Colonic mucosa (tissue), 4 donors: ENCODE measurements around the gene ASCC1. TPM values are rescaled to one million over a fixed set of nuclear protein-coding genes. Genes with fewer than 3 reads are reported as not detected.

Experiments used
- DNase-seq: peaks from one replicate; pipeline ENCODE4 v3.0.0-alpha.2; 2020
- H3K27ac ChIP-seq: fragments of 200-600 bp; one replicate; pipeline ENCODE4 v1.8.0; 2021
- H3K27me3 ChIP-seq: fragments of 200-600 bp; one replicate; pipeline ENCODE4 v1.8.0; 2021
- H3K36me3 ChIP-seq: fragments of 200-600 bp; one replicate; pipeline ENCODE4 v1.8.0; 2021
- H3K4me1 ChIP-seq: fragments of 200-600 bp; one replicate; pipeline ENCODE4 v1.8.0; 2021; ENCODE audit warnings: mild to moderate bottlenecking
- H3K4me3 ChIP-seq: fragments of 200-600 bp; one replicate; pipeline ENCODE4 v1.8.0; 2021
- H3K9ac ChIP-seq, 2 donors: one replicate each; pipeline ENCODE4 v1.7.0; 2013; ENCODE audit warnings: control low read depth in 2 of 2, low read depth in 2 of 2, low read length in 2 of 2
- H3K9me3 ChIP-seq: fragments of 200-600 bp; one replicate; pipeline ENCODE4 v1.8.0; 2021
- intact Hi-C: fragments of 100-400 bp; cut with DNase I; formaldehyde crosslinking; loops from one replicate; pipeline ENCODE4 v1.14.1; 2022
- total RNA-seq, 2 donors: library from RNA; stranded (reverse); fragmentation: NEBNext Ultra II Directional in 1 of 2; extraction: Animal tissue kit (Norgen Biotek cat#: 25700) in 1 of 2; gene quantifications; one replicate each; pipeline ENCODE4 v1.2.1, GENCODE V29; 2021
- TF ChIP-seq, protein P1 (sequence below): fragments of 200-600 bp; IDR thresholded peaks from one replicate; pipeline ENCODE4 v1.8.0; 2022; ENCODE audit warnings: antibody characterized with exemption, mild to moderate bottlenecking
- donor health status: healthy.
- donor health status: DM: no; HTN: no; CAD: no.
- donor health status: DM: no; HTN: no; CAD: no.

The ASCC1 gene
- total RNA-seq, 2 donors from 2014 or later = 16.2 to 19.2 TPM

DNA sequence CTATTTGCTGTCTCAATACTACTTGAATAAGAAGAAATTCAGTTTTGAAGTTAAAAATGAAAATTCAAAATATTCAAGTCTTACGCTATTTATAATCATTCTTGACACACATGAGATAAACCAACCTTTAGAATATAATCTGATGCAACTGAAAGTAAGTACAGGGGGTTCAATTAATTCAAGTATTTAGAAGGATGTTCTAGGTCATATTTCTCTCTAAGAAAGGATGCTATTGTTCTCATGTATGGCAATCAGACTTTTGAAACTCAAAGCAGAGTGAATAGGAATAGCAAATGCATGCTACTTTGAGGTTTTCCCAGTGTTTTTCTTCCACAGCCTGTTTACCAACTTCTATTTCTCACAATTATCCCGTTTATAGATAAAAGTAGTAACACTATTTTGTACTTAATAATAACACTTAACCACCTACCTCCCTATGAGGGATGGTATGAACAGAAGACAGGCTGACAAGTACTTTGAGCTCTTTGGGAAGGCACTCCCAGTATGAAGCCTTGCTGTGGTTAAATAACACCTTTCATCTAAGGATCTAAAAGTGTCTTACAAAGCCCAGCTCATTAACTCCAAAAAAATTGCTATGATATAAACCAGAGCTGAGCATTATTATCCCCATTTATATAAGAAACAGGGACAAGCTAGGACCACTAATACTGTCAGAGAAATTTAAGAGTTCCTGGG, 109.8 kb downstream of the ASCC1 start:
- Histone ChIP-seq H3K27me3 (no peaks in the 10 kb centered on the region), H3K9me3 (no peaks in the 10 kb centered on the region), H3K4me1 (no peaks in the 10 kb centered on the region), H3K9ac (no peak overlapping the region), H3K36me3 (no peaks in the 10 kb centered on the region), H3K27ac (no peak overlapping the region), H3K4me3 (no peak overlapping the region)
- TF ChIP-seq, protein P1, sequence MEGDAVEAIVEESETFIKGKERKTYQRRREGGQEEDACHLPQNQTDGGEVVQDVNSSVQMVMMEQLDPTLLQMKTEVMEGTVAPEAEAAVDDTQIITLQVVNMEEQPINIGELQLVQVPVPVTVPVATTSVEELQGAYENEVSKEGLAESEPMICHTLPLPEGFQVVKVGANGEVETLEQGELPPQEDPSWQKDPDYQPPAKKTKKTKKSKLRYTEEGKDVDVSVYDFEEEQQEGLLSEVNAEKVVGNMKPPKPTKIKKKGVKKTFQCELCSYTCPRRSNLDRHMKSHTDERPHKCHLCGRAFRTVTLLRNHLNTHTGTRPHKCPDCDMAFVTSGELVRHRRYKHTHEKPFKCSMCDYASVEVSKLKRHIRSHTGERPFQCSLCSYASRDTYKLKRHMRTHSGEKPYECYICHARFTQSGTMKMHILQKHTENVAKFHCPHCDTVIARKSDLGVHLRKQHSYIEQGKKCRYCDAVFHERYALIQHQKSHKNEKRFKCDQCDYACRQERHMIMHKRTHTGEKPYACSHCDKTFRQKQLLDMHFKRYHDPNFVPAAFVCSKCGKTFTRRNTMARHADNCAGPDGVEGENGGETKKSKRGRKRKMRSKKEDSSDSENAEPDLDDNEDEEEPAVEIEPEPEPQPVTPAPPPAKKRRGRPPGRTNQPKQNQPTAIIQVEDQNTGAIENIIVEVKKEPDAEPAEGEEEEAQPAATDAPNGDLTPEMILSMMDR = no peak
- no peak for DNase-seq
- intact Hi-C loops = no loop called here

DNA sequence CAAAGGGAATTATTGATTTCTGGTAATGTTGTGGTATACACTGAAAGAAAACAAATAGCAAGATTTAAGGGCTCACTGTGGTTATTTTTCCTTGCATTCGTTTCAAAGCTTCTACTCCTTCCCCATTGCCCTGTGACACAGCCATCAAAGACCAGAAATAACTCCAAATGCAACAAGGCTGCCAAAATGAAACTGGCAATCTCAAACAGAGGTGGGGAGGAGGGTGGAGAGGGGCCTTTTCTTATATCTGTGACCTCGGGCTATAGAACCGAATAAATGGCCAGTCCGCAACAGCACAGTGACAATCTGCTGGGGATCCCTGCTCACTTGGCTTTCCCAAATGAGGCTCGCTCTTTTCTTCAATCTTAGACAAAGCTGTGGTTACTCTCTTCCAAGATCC, 110.4 kb downstream of the ASCC1 start:
- H3K36me3 ChIP-seq = no peaks in the 10 kb centered on the region
- no peaks in the 10 kb centered on the region for H3K9me3 ChIP-seq
- TF ChIP-seq, protein P1 = no peak
- no peaks in the 10 kb centered on the region for H3K27me3 ChIP-seq
- H3K9ac ChIP-seq = no peak overlapping the region
- H3K4me3 ChIP-seq = no peak overlapping the region
- no peaks in the 10 kb centered on the region for H3K4me1 ChIP-seq
- no peak for DNase-seq
- no peak overlapping the region for H3K27ac ChIP-seq
- intact Hi-C loops = no loop called here

DNA sequence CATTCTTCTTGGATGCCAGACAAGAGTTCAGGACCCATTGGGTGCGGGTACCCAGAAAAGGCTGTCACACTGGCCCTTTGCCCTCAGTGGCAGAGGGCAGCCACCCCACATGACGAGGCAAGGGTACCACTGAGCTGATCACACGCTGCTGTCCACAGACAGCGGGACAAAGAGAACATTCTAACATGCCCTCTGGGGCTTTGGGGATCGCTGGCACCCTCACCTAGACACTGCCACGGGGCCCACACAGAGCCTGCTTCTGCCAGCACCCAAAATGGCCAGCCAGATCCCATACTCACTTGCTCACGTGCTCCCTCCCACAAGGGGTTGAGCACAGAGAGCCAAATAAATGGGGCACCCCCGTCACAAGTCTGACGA, 111.0 kb downstream of the ASCC1 start:
- Histone ChIP-seq H3K4me1 (no peaks in the 10 kb centered on the region), H3K27ac (no peak overlapping the region), H3K4me3 (no peak overlapping the region), H3K27me3 (no peaks in the 10 kb centered on the region), H3K9ac (no peak overlapping the region), H3K36me3 (no peaks in the 10 kb centered on the region), H3K9me3 (no peaks in the 10 kb centered on the region)
- intact Hi-C loops = no loop called here
- TF ChIP-seq, protein P1 = no peak
- DNase-seq = no peak

DNA sequence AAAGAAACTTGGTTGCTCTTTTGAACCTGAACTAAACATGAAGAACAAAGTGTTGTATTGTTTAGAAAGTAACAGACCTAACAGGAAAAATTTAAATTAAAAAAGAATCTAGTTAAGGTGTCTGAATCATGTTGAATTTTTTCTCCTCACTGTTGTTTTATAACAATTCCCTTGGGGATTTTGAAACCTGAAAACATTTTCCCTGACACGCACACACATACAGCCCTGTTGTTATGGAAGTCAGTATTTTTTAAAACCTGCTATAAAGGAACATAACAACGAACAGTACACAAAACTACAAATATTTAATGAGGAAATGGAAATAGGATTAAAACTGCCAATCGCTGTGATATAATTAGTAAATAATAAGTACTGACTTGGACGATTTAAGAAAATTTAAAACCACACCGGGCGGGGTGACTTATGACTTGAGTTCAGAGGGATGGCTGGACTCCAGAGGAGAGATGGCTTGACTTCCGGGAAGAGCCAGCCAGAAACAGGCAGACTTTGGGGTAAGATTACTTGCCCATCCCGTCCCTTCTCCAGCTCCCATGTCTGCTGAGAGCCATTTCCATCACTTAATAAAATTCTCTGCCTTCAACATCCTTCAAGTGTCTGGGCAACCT, 111.5 kb downstream of the ASCC1 start:
- H3K27ac ChIP-seq = no peak overlapping the region
- no peaks in the 10 kb centered on the region for H3K27me3 ChIP-seq
- no peak overlapping the region for H3K9ac ChIP-seq
- no peaks in the 10 kb centered on the region for H3K9me3 ChIP-seq
- intact Hi-C loops = no loop called here
- TF ChIP-seq, protein P1 = no peak
- no peaks in the 10 kb centered on the region for H3K36me3 ChIP-seq
- H3K4me3 ChIP-seq = no peak overlapping the region
- DNase-seq = no peak
- H3K4me1 ChIP-seq = peaks cover under 1% of the 10 kb centered on the region

DNA sequence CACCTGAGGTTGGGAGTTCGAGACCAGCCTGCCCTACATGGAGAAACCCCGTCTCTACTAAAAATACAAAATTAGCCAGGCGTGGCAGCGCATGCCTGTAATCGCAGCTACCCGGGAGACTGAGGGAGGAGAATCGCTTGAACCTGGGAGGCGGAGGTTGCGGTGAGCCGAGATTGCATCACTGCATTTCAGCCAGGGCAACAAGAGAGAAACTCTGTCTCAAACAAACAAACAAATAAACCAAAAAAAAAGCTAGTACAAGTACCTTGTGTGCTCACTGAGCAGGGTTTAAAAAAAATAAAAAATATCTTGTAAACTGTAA, 116.5 kb downstream of the ASCC1 start:
- Histone ChIP-seq H3K4me1 (peaks cover 11% of the 10 kb centered on the region), H3K9me3 (no peaks in the 10 kb centered on the region), H3K36me3 (no peaks in the 10 kb centered on the region), H3K4me3 (no peak overlapping the region), H3K27me3 (no peaks in the 10 kb centered on the region), H3K27ac (peak overlapping the region; percentile 68), H3K9ac (no peak overlapping the region)
- no peak for DNase-seq
- TF ChIP-seq, protein P1 = no peak
- intact Hi-C loops = no loop called here
